Measurements from ENCODE around the gene FZD10.

DNA sequence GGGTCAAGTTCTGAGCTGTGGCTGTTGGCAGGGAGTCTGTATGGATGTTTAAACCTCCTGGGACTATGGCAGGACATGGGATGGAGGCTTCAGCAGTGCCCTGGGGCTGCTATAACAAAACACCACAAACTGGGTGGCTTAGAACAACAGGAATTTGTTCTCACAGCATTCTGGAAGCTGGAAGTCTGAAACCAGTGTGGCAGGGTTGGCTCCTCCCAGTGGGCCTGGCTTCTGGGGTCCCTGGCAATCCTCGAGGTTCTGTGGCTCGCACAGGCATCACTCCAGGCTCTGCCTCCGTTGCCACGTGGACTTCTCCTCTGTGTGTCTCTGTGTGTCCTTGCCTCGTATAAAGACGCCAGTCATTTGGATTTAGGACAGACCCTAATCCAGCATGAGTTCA lies 39.9 kb downstream of the FZD10 start:
- TF ChIP-seq, protein P1, sequence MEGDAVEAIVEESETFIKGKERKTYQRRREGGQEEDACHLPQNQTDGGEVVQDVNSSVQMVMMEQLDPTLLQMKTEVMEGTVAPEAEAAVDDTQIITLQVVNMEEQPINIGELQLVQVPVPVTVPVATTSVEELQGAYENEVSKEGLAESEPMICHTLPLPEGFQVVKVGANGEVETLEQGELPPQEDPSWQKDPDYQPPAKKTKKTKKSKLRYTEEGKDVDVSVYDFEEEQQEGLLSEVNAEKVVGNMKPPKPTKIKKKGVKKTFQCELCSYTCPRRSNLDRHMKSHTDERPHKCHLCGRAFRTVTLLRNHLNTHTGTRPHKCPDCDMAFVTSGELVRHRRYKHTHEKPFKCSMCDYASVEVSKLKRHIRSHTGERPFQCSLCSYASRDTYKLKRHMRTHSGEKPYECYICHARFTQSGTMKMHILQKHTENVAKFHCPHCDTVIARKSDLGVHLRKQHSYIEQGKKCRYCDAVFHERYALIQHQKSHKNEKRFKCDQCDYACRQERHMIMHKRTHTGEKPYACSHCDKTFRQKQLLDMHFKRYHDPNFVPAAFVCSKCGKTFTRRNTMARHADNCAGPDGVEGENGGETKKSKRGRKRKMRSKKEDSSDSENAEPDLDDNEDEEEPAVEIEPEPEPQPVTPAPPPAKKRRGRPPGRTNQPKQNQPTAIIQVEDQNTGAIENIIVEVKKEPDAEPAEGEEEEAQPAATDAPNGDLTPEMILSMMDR (CRISPR knock-in tag; IDR thresholded peaks at IDR 0.05): no peak
- TF ChIP-seq, protein P2, sequence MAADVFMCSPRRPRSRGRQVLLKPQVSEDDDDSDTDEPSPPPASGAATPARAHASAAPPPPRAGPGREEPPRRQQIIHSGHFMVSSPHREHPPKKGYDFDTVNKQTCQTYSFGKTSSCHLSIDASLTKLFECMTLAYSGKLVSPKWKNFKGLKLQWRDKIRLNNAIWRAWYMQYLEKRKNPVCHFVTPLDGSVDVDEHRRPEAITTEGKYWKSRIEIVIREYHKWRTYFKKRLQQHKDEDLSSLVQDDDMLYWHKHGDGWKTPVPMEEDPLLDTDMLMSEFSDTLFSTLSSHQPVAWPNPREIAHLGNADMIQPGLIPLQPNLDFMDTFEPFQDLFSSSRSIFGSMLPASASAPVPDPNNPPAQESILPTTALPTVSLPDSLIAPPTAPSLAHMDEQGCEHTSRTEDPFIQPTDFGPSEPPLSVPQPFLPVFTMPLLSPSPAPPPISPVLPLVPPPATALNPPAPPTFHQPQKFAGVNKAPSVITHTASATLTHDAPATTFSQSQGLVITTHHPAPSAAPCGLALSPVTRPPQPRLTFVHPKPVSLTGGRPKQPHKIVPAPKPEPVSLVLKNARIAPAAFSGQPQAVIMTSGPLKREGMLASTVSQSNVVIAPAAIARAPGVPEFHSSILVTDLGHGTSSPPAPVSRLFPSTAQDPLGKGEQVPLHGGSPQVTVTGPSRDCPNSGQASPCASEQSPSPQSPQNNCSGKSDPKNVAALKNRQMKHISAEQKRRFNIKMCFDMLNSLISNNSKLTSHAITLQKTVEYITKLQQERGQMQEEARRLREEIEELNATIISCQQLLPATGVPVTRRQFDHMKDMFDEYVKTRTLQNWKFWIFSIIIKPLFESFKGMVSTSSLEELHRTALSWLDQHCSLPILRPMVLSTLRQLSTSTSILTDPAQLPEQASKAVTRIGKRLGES (CRISPR knock-in tag; IDR thresholded peaks at IDR 0.05; ENCODE audit: borderline replicate concordance): no peak
- TF ChIP-seq ZNF615 (CRISPR knock-in tag; IDR thresholded peaks at IDR 0.05; ENCODE audit: borderline replicate concordance) (no peak), CREB1 (IDR thresholded peaks at IDR 0.05) (no peak), CREB1 (CRISPR knock-in tag; IDR thresholded peaks at IDR 0.05) (no peak), NCOA1 (CRISPR knock-in tag; IDR thresholded peaks at IDR 0.05) (no peak), FOSL2 (CRISPR knock-in tag; IDR thresholded peaks at IDR 0.05) (no peak), SETDB1 (CRISPR knock-in tag; IDR thresholded peaks at IDR 0.05; ENCODE audit: borderline replicate concordance) (no peak)

Data from HepG2 (cell line).